Gastroesophageal sphincter (tissue), 2 donors: ENCODE results near the gene CDC42BPB.

Experiments used
- EP300 ChIP-seq: sonication (generic); formaldehyde crosslinking; IDR thresholded peaks from one replicate; pipeline ENCODE4 v1.6.1; 2017; ENCODE audit warnings: antibody characterized with exemption, mild to moderate bottlenecking
- POLR2A ChIP-seq, 2 donors: fragments of 450-650 bp; IDR thresholded peaks; one replicate each; pipeline ENCODE4 v1.6.1; 2017; ENCODE audit warnings: antibody characterized with exemption in 2 of 2, mild to moderate bottlenecking in 2 of 2, moderate library complexity in 1 of 2
- POLR2AphosphoS5 ChIP-seq: sonication (generic); formaldehyde crosslinking; IDR thresholded peaks from one replicate; pipeline ENCODE4 v1.6.1; 2017; ENCODE audit warnings: antibody characterized with exemption

GRCh38 chr14:102908766-102909455 lies 148.4 kb downstream of the CDC42BPB start:
- no peak for TF ChIP-seq POLR2A (IDR thresholded peaks at IDR 0.05)
- TF ChIP-seq POLR2AphosphoS5 = no peak
- no peak for TF ChIP-seq EP300
